ENCODE data around the gene CHAF1A.

Gene CHAF1A

GRCh38 chr19:4456843-4457653 lies 54.6 kb downstream of the CHAF1A start:
- peak; percentile 58 to 79 (median 71) for DNase-seq

GRCh38 chr19:4457654-4458395 lies 55.4 kb downstream of the CHAF1A start, which contains the start of gene UBXN6:
Gene UBXN6, minus strand, starts transcription at chr19:4457794. Its CDS starts 97 bp downstream, at chr19:4457697.
- DNase-seq, result peak; percentile 98 to 99 (median 99)

GRCh38 chr19:4464815-4465581 lies 62.6 kb downstream of the CHAF1A start:
- no peak for DNase-seq

GRCh38 chr19:4467835-4468234 lies 65.4 kb downstream of the CHAF1A start:
- no peak for DNase-seq

GRCh38 chr19:4471403-4472173 lies 69.1 kb downstream of the CHAF1A start:
- DNase-seq, result peak; percentile 99 to 100 (median 100)

GRCh38 chr19:4472174-4472974 lies 69.9 kb downstream of the CHAF1A start, which contains the start of gene HDGFL2:
Gene HDGFL2, plus strand, starts transcription at chr19:4472297. Its CDS starts 54 bp downstream, at chr19:4472351.
- no peak for DNase-seq

- no peak for DNase-seq
Observed at GRCh38 chr19:4473011-4473762, 70.7 kb downstream of the CHAF1A start.

GRCh38 chr19:4473763-4474513 lies 71.5 kb downstream of the CHAF1A start:
- DNase-seq, result no peak

- DNase-seq, result peak in 3 of 4 experiments; percentile 17 to 36 (median 22)
Observed at GRCh38 chr19:4474514-4475022, 72.1 kb downstream of the CHAF1A start.

- DNase-seq, result no peak
Observed at GRCh38 chr19:4477034-4477801, 74.8 kb downstream of the CHAF1A start.

- DNase-seq, result no peak
Observed at GRCh38 chr19:4482721-4483364, 80.4 kb downstream of the CHAF1A start.

GRCh38 chr19:4483385-4483784 lies 80.9 kb downstream of the CHAF1A start:
- no peak for DNase-seq

- DNase-seq, result no peak
Observed at GRCh38 chr19:4487572-4487971, 85.1 kb downstream of the CHAF1A start.

GRCh38 chr19:4488496-4488895 lies 86.1 kb downstream of the CHAF1A start:
- DNase-seq, result no peak

- no peak for DNase-seq
Observed at GRCh38 chr19:4491446-4491845, 89.0 kb downstream of the CHAF1A start.

GRCh38 chr19:4492337-4493103 lies 90.1 kb downstream of the CHAF1A start:
- no peak for DNase-seq
